H1 (cell line): Measurements from ENCODE around the gene HOMER2. TPM values are rescaled to one million over a fixed set of nuclear protein-coding genes. Genes with fewer than 3 reads are reported as not detected.

Experiments used
- CBX8 ChIP-seq: fragments of 300-800, 300-1000 bp; sonication (generic); IDR thresholded peaks from 2 replicates; pipeline ENCODE4 v1.7.1; 2016; ENCODE audit warnings: low read depth, low read length, borderline replicate concordance
- polyA plus RNA-seq, 7 experiments: library from polyadenylated mRNA; depleted of rRNA in 3 of 7; stranded (reverse) in 5 of 7; unstranded in 2 of 7; fragments of >200 nt in 5 of 7; fragments of 200-250 nt in 2 of 7; gene quantifications; 1 replicate in 5 of 7; 2 replicates in 1 of 7; 4 replicates in 1 of 7; pipeline versions ENCODE4 v1.2.1 to v1.2.3, GENCODE V29; 2011 to 2013; ENCODE audit warnings: missing spikeins in 2 of 7, mixed read lengths in 2 of 7
- total RNA-seq: library from RNA; stranded (reverse); fragmentation: NEBNext Ultra II Directional; extraction: Animal tissue kit (Norgen Biotek cat#: 25700); gene quantifications from 2 replicates; pipeline ENCODE4 v1.2.1, GENCODE V29; 2021

The HOMER2 gene
- total and polyA plus RNA-seq, 2 of the 8 experiments (the other 6 are each of a cell fraction or from before 2014, with no cell fraction given): 12.5 to 27.6 TPM

- no peak for TF ChIP-seq CBX8
Observed at GRCh38 chr15:82977076-82977475, 24.6 kb upstream of the HOMER2 start (continued).
